Caco-2 (cell line): ENCODE measurements around the gene RRAS. TPM values are rescaled to one million over a fixed set of nuclear protein-coding genes. Genes with fewer than 3 reads are reported as not detected.

Experiments used
- BruUV-seq: library from RNA; stranded (reverse); fragments of 400-500 nt; replicated peaks from 2 replicates; lab custom pipeline; 2021; lab: Mats Ljungman, UMichigan
- CTCF ChIA-PET: fragments of 300-600 bp; sonication (Branson Sonifier 250); formaldehyde crosslinking; loops from one replicate; lab custom pipeline; 2022; ENCODE audit warnings: antibody characterized with exemption; lab: Charles Lee
- POLR2A ChIA-PET: fragments of 300-600 bp; sonication (Branson Sonifier 250); formaldehyde crosslinking; loops from one replicate; lab custom pipeline; 2022; ENCODE audit warnings: antibody characterized with exemption; lab: Charles Lee
- DNase-seq, 2 experiments: peaks; one replicate each; pipeline versions ENCODE4 v3.0.0 to v3.0.0-alpha.2; 2020 to 2022
- H3K27me3 ChIP-seq: replicated peaks from 2 replicates; pipeline ENCODE4 v1.6.0; 2011; ENCODE audit warnings: low read length; ENCODE audit not compliant: control insufficient read depth, insufficient read depth
- H3K36me3 ChIP-seq: 2 replicates; pipeline ENCODE4 v1.5.1; 2011; ENCODE audit warnings: low read length; ENCODE audit not compliant: control insufficient read depth, insufficient read depth
- H3K4me1 ChIP-seq: fragments of 250-450 bp; sonication (Bioruptor Pico); 2 replicates; pipeline ENCODE4 v1.5.1; 2020; ENCODE audit warnings: mild to moderate bottlenecking
- H3K4me3 ChIP-seq: 2 replicates; pipeline ENCODE4 v1.5.1; 2011; ENCODE audit warnings: low read depth, mild to moderate bottlenecking, control low read depth, low read length
- H3K9me3 ChIP-seq: fragments of 250-450 bp; sonication (Bioruptor Pico); 2 replicates; pipeline ENCODE4 v1.5.1; 2020; ENCODE audit warnings: mild to moderate bottlenecking, moderate library complexity
- H3K27ac Mint-ChIP-seq: one replicate; pipeline ENCODE4 v1.8.0; 2022; ENCODE audit warnings: mixed read lengths; ENCODE audit not compliant: unreplicated experiment
- H3K27me3 Mint-ChIP-seq: one replicate; pipeline ENCODE4 v1.8.0; 2022; ENCODE audit warnings: mixed read lengths; ENCODE audit not compliant: insufficient read depth, unreplicated experiment
- H3K36me3 Mint-ChIP-seq: one replicate; pipeline ENCODE4 v1.8.0; 2022; ENCODE audit warnings: mild to moderate bottlenecking, mixed read lengths; ENCODE audit not compliant: insufficient read depth, unreplicated experiment
- H3K4me1 Mint-ChIP-seq: one replicate; pipeline ENCODE4 v1.8.0; 2022; ENCODE audit warnings: low read depth, mixed read lengths; ENCODE audit not compliant: unreplicated experiment
- H3K4me3 Mint-ChIP-seq: one replicate; pipeline ENCODE4 v1.8.0; 2022; ENCODE audit warnings: mild to moderate bottlenecking, moderate library complexity, mixed read lengths; ENCODE audit not compliant: unreplicated experiment
- H3K9me3 Mint-ChIP-seq: one replicate; pipeline ENCODE4 v1.8.0; 2022; ENCODE audit warnings: mixed read lengths; ENCODE audit not compliant: unreplicated experiment
- intact Hi-C: fragments of 100-400 bp; cut with micrococcal nuclease; formaldehyde crosslinking; loops from one replicate; pipeline ENCODE4 v1.10.0; 2022; ENCODE audit not compliant: unreplicated experiment
- total RNA-seq: library from RNA; stranded (reverse); gene quantifications from 2 replicates; pipeline ENCODE4 v1.2.3, GENCODE V29; 2022
- TF ChIP-seq, protein P1 (sequence below), 2 experiments: fragments of 200-600 bp in 1 of 2; IDR thresholded peaks; 1 replicate in 1 of 2; 2 replicates in 1 of 2; pipeline versions ENCODE4 v1.5.1 to v1.8.0; 2011 to 2022; ENCODE audit warnings: antibody characterized with exemption in 1 of 2, control low read depth in 1 of 2, inconsistent platforms in 1 of 2, low read depth in 1 of 2, low read length in 1 of 2, mild to moderate bottlenecking in 1 of 2, moderate library complexity in 1 of 2; ENCODE audit not compliant: insufficient read depth in 1 of 2, severe bottlenecking in 1 of 2, unreplicated experiment in 1 of 2

The RRAS gene
- total RNA-seq, 1 experiment from 2014 or later, result 10.6 TPM

DNA sequence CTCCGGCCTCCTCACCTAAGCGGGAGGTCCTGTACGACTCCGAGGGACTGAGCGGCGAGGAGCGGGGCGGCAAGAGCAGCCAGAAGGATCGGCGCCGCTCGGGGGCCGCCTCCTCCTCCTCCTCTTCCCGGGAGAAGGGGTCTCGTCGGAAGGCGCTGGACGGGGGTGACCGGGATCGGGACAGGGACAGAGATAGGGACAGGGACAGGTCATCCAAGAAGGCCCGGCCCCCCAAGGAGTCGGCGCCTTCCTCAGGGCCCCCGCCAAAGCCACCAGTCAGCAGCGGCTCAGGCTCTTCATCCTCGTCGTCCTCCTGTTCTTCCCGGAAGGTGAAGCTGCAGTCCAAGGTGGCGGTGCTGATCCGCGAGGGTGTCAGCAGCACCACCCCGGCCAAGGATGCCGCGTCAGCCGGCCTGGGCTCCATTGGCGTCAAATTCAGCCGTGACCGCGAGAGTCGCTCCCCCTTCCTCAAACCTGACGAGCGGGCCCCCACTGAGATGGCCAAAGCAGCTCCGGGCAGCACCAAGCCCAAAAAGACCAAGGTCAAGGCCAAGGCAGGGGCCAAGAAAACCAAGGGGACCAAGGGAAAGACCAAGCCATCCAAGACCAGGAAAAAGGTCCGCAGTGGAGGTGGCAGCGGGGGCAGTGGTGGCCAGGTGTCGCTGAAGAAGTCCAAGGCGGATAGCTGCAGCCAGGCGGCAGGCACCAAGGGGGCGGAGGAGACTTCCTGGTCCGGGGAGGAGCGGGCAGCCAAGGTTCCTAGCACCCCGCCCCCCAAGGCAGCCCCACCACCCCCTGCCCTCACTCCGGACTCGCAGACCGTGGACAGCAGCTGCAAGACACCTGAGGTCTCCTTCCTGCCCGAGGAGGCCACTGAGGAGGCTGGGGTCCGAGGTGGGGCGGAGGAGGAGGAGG is 12.9 kb upstream of the RRAS start:
- H3K4me3 ChIP-seq, result no peak overlapping the region
- intact Hi-C loops, result no loop called here
- H3K9me3 Mint-ChIP-seq, result no peaks in the 10 kb centered on the region
- no peaks in the 10 kb centered on the region for H3K4me1 ChIP-seq
- no peak overlapping the region for H3K4me3 Mint-ChIP-seq
- peaks cover 83% of the 10 kb centered on the region for H3K36me3 Mint-ChIP-seq
- TSS peak; percentile 34 for BruUV-seq
- no peak overlapping the region for H3K27ac Mint-ChIP-seq
- no peaks in the 10 kb centered on the region for H3K4me1 Mint-ChIP-seq
- H3K27me3 Mint-ChIP-seq, result no peaks in the 10 kb centered on the region
- no peaks in the 10 kb centered on the region for H3K27me3 ChIP-seq
- no peaks in the 10 kb centered on the region for H3K9me3 ChIP-seq
- POLR2A ChIA-PET, result no interaction called here
- peaks cover 7% of the 10 kb centered on the region; the same call in 1 of the 2 replicates for H3K36me3 ChIP-seq
- CTCF ChIA-PET, result no interaction called here
- TF ChIP-seq, protein P1, sequence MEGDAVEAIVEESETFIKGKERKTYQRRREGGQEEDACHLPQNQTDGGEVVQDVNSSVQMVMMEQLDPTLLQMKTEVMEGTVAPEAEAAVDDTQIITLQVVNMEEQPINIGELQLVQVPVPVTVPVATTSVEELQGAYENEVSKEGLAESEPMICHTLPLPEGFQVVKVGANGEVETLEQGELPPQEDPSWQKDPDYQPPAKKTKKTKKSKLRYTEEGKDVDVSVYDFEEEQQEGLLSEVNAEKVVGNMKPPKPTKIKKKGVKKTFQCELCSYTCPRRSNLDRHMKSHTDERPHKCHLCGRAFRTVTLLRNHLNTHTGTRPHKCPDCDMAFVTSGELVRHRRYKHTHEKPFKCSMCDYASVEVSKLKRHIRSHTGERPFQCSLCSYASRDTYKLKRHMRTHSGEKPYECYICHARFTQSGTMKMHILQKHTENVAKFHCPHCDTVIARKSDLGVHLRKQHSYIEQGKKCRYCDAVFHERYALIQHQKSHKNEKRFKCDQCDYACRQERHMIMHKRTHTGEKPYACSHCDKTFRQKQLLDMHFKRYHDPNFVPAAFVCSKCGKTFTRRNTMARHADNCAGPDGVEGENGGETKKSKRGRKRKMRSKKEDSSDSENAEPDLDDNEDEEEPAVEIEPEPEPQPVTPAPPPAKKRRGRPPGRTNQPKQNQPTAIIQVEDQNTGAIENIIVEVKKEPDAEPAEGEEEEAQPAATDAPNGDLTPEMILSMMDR (IDR thresholded peaks at IDR 0.05; ENCODE audit: insufficient read depth in 1 of 2, low read depth in 1 of 2, low read length in 1 of 2, severe bottlenecking in 1 of 2, unreplicated experiment in 1 of 2), result no peak
- DNase-seq, result no peak

DNA sequence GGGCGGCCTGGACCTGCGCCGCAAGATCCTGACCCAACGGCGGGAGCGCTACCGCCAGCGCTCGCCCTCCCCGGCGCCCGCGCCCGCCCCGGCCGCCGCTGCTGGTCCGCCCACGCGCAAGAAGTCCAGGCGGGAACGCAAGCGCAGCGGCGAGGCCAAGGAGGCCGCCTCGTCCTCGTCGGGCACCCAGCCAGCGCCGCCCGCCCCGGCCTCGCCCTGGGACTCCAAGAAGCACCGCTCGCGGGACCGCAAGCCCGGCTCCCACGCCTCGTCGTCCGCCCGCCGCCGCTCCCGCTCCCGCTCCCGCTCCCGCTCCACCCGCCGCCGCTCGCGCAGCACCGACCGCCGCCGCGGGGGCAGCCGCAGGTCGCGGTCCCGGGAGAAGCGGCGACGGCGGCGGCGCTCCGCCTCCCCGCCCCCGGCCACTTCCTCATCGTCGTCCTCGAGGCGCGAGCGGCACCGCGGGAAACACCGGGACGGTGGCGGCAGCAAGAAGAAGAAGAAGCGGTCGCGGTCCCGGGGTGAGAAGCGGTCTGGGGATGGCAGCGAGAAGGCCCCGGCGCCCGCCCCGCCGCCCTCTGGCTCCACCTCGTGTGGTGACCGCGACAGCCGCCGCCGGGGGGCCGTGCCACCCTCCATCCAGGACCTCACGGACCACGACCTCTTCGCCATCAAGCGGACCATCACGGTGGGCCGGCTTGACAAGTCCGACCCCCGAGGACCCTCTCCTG is 12.0 kb upstream of the RRAS start:
- Histone ChIP-seq H3K9me3 (no peaks in the 10 kb centered on the region), H3K36me3 (peaks cover 5% of the 10 kb centered on the region; the same call in 1 of the 2 replicates), H3K4me3 (no peak overlapping the region), H3K27me3 (no peaks in the 10 kb centered on the region), H3K4me1 (no peaks in the 10 kb centered on the region)
- no peak overlapping the region for H3K27ac Mint-ChIP-seq
- H3K4me3 Mint-ChIP-seq, result no peak overlapping the region
- CTCF ChIA-PET, result no interaction called here
- POLR2A ChIA-PET, result no interaction called here
- DNase-seq, result no peak
- no TSS peak for BruUV-seq
- no peaks in the 10 kb centered on the region for H3K27me3 Mint-ChIP-seq
- TF ChIP-seq, protein P1 (IDR thresholded peaks at IDR 0.05; ENCODE audit: insufficient read depth in 1 of 2, low read depth in 1 of 2, low read length in 1 of 2, severe bottlenecking in 1 of 2, unreplicated experiment in 1 of 2), result no peak
- intact Hi-C loops, result no loop called here
- no peaks in the 10 kb centered on the region for H3K9me3 Mint-ChIP-seq
- H3K36me3 Mint-ChIP-seq, result peaks cover 83% of the 10 kb centered on the region
- no peaks in the 10 kb centered on the region for H3K4me1 Mint-ChIP-seq

DNA sequence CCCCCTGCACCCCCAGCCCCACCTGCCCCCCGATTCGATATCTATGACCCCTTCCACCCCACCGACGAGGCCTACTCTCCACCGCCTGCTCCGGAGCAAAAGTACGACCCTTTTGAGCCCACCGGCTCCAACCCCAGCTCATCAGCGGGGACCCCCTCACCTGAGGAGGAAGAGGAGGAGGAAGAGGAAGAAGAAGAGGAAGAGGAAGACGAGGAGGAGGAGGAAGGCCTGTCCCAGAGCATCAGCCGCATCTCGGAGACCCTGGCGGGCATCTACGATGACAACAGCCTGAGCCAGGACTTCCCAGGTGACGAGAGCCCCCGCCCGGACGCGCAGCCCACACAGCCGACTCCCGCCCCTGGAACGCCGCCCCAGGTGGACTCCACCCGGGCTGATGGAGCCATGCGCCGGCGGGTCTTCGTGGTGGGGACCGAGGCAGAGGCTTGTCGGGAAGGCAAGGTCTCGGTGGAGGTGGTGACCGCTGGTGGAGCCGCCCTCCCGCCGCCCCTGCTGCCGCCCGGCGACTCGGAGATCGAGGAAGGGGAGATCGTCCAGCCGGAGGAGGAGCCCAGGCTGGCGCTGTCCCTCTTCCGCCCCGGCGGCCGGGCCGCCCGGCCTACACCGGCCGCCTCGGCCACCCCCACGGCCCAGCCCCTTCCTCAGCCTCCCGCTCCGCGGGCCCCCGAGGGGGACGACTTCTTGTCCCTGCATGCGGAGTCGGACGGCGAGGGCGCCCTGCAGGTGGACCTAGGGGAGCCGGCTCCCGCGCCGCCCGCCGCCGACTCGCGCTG is 11.3 kb upstream of the RRAS start:
- H3K27ac Mint-ChIP-seq, result no peak overlapping the region
- Histone ChIP-seq H3K4me3 (no peak overlapping the region), H3K27me3 (no peaks in the 10 kb centered on the region), H3K9me3 (no peaks in the 10 kb centered on the region), H3K36me3 (peaks cover 5% of the 10 kb centered on the region; the same call in 1 of the 2 replicates), H3K4me1 (no peaks in the 10 kb centered on the region)
- H3K36me3 Mint-ChIP-seq, result peaks cover 83% of the 10 kb centered on the region
- no peaks in the 10 kb centered on the region for H3K27me3 Mint-ChIP-seq
- no peak overlapping the region for H3K4me3 Mint-ChIP-seq
- ChIA-PET CTCF (no interaction called here), POLR2A (no interaction called here)
- no peaks in the 10 kb centered on the region for H3K9me3 Mint-ChIP-seq
- intact Hi-C loops, result no loop called here
- DNase-seq, result no peak
- BruUV-seq, result no TSS peak
- no peaks in the 10 kb centered on the region for H3K4me1 Mint-ChIP-seq
- TF ChIP-seq, protein P1 (IDR thresholded peaks at IDR 0.05; ENCODE audit: insufficient read depth in 1 of 2, low read depth in 1 of 2, low read length in 1 of 2, severe bottlenecking in 1 of 2, unreplicated experiment in 1 of 2), result no peak
